Non-pigmented ciliary epithelial cell (primary cell): ENCODE results near the gene PLPPR4.
"Not testable (repeated sequence)": the region's sequence is repeated elsewhere in the genome, so short reads cannot be mapped to it uniquely, and the experiment has no call there.

Source experiments
- DNase-seq: peaks from one replicate; pipeline ENCODE4 v3.0.0-alpha.2; 2010; ENCODE audit warnings: low read depth

PLPPR4 gene, protein sequence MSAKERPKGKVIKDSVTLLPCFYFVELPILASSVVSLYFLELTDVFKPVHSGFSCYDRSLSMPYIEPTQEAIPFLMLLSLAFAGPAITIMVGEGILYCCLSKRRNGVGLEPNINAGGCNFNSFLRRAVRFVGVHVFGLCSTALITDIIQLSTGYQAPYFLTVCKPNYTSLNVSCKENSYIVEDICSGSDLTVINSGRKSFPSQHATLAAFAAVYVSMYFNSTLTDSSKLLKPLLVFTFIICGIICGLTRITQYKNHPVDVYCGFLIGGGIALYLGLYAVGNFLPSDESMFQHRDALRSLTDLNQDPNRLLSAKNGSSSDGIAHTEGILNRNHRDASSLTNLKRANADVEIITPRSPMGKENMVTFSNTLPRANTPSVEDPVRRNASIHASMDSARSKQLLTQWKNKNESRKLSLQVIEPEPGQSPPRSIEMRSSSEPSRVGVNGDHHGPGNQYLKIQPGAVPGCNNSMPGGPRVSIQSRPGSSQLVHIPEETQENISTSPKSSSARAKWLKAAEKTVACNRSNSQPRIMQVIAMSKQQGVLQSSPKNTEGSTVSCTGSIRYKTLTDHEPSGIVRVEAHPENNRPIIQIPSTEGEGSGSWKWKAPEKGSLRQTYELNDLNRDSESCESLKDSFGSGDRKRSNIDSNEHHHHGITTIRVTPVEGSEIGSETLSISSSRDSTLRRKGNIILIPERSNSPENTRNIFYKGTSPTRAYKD

DNA sequence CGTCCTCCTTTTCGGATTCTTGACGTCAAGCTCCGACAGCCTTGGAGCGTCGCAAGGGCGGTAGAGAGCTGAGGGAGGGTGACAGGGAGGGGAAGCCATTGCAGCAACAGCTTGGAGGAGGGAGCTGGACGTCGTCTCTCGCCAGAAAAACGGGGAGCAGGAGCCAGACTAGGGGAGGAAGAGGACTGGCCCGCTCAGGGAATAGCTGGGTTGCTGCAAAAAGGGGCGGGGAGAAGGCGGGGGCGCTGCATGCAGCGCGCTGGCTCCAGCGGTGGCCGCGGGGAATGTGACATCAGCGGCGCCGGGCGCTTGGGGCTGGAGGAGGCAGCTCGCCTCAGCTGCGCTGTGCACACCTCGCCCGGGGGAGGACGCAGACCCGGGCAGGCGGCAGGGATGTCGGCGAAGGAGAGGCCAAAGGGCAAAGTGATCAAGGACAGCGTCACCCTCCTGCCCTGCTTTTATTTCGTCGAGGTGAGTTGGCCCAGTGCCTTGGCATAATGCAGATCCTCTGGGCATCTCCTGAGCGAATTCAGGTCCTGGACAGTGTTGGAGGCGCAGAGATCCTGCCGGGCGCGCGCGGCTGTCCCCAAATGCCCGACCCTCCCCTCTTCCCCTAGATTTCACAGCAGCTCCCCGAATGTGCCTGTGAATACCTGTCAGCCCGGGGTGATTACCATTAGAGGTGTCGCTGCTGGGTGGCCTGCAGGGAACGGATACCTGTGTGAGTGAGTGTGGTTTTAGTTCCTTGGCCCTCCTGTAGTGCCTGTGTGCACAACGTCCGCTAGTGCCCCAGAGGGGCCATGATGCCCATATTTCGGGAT is at the start of gene PLPPR4:
Gene PLPPR4, plus strand, starts transcription at position 292 of the 821 bp plus-strand sequence. Its CDS starts 102 bp downstream, at position 394.
- DNase-seq = peak; percentile 1

DNA sequence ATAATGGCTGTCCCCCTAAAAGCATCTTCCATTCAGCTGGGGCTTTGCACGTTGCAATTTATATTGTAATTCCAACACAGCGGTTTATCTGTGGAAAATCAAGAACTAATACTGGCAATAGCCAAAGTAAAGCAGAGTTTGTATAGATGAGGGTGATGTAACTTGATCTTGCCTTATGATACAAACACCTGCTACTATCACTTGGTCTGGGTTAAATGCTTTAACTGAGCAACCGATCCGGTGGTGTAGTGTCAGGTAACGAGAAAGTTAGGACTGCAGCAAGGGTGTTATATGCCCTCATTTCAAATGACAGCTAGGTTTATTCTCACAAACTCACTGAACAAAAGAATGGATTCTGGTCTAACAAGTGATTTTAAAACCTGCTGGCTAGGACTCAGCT is 47.3 kb upstream of the PLPPR4 start:
- no peak for DNase-seq

- DNase-seq = no peak
Observed at GRCh38 chr1:99217599-99217998, 46.7 kb upstream of the PLPPR4 start.

DNA sequence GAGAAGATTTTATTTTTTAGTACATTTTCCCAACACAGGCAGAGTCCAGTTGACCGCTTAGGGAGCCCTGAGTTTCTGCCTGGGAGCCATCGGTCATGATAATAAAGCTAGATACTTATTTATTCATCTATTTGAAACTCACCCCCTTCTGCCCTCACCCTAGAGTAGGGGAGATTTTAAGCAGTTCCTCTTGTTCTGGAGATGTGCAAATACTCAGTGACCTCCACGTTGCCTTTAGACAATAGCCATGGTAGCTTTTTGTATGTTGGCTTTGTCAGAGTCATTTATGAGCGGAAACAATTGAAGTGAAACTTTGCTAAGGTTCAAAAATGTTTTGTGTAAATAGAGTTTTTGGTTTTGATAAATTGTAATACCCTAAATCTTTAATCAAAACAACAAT is 45.7 kb upstream of the PLPPR4 start:
- no peak for DNase-seq

DNA sequence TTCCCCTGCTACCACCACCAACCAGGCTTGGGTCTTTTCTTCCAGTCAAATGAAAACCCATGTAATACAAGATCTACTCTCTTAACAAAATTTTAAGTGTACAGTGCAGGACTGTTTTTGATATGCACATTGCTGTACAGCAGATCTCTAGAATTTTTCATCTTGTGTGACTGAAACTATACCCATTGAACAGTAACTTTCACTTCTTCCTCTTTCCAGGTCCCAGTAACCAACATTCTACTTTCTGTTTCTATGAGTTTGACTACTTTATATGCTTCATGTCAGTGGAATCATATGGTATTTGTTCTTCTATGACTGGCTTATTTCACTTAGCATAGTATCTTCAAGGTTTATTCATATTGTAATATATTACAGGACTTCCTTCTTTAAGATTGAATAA is 45.3 kb upstream of the PLPPR4 start:
- no peak for DNase-seq

DNA sequence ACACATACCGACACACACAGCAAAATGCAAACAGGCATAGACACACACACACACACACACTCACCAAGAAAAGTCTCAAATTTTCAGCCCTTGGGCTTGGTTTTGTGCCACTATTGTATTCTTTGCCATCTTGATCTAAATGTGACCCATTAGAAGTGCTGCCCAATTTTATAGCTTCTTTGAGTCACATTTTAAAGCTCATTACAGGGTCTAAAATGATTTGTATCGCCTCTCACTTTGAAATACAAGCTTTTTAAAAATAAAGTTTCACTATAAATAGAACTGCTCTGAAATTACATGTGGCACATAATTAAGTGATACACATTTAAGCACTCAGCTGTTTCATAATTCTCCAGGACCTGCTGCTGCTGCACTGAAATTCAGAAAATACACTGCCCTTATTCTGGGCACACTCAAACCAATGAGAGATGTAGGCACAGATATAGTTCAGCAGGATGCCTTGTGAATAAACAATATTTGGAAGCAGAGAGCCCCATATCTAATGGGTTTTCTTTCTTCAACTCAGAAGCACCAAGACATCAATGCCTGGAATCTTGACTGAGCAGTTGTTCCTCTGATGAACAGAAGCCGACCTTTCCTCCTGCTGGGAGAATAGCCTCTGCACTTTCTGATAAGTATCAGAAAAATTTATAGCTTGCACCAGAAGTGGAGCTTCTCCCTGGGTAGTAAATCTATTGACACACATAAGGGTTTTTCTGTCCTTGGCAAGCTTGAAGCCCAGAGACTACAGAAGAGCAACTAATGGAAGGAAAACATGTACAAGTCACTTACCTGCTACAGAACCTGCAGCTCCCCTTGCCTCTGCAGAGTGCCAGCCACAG is 37.0 kb upstream of the PLPPR4 start:
- no peak for DNase-seq

- no peak for DNase-seq
Observed at GRCh38 chr1:99228153-99228552, 36.1 kb upstream of the PLPPR4 start.

GRCh38 chr1:99229122-99229521 is 35.2 kb upstream of the PLPPR4 start:
- DNase-seq = no peak

DNA sequence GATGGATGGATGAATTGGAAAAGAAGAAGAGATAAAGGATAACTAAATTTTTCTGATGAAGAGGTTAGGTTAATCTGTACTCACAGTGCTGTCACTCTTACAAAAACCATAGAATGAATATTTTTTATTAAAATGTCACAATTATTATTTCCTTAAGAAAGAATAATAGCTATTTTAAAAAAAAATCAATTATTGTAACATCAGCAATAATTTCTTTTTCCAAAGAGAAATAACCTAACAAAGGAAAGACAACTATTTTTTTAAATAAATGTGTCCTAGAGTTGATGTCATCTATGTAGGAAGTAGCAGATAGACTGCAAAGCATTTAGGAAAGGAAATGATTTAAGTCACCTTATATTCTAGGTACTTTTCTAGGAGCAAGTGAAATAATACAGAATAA is 33.6 kb upstream of the PLPPR4 start:
- DNase-seq = no peak

DNA sequence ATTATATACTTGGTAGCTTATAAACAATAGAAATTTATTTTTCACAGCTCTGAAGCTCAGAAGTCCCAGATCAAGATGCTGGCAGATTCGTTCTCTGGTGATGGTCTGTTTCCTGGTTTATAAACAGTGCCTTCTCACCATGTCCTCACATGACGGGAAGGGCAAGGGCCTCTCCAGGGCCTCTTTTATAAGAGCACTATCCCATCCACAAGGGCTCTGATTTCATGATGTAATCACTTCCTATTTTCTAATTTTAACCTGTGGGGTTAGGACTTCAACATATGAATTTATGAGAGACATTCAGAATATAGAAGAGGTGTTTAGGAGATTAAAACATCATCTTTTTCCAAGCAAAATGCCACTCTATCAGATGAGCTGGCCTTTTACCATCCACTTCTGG is 32.1 kb upstream of the PLPPR4 start:
- DNase-seq = no peak

DNA sequence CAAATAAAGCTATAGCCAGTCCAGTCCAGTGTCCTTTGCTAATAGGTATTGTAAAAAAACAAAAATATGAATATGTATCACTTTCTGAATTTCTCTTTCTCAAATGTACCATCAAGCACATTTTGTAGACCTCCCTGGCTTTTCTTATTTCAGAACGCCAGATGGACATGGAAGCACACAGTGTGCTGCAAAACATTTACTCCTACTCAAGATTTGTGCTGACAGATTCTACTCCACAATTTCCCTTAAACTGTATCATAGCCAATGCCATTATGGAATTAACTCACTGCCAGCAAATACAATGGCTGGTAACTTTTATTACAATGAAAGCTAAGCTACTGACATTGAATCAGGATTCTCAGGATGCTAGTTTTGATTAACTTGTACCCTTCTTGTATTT is 30.8 kb upstream of the PLPPR4 start:
- no peak for DNase-seq

DNA sequence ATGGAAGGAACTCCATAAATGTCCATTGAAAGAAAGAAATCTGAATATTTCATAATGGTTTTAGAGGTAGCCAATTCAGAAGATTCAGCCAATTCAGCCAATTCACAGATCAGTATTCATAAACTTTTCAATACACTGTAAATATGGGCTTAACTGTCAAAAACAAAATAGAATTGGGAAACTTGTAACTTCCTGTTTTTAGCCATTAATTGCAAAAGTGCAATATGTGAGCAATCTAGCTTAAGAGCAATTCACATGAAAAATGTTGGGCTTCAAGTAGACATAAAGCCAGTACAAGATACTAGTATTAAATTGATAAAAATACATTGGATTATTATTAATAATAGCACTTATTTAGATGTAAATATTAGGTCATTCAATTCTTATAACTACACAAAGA is 27.5 kb upstream of the PLPPR4 start:
- DNase-seq = no peak

GRCh38 chr1:99239690-99240089 is 24.6 kb upstream of the PLPPR4 start:
- no peak for DNase-seq

DNA sequence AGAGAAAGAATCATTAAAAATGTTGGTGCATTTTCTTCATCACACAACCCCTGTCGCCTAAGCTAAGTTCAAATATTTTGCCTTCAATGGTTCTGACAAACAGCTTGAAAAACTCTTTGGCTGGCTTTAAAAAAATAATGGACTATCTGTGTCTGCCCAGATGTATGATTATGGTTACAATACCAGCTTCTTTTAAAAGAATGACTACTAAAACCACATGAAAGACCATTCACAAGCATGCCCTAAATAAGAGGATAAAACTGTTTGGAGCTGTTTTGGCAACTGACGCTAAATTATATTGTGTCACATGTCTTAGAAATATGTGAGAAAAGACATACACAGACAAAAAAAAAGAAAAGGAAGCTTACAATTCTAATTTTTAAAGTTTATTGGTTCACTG is 23.7 kb upstream of the PLPPR4 start:
- DNase-seq = no peak

DNA sequence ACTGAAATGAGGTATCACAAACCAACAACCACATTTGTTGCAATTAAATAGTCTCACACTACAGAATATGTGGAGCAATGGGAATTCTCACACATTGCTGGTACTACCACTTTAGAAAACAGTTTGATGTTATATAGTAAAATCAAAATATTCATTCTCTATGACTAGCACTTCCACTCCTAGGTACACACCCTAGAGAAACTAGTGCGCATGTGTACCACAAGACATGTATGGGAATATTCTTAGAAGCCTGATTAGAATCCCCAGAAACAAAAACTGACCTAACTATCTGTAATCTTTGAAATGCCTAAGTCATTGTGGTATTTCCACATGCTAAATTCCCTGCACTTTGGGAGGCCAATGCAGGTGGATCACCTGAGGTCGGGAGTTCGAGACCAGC is 18.1 kb upstream of the PLPPR4 start:
- no peak for DNase-seq

GRCh38 chr1:99247199-99247598 is 17.1 kb upstream of the PLPPR4 start:
- no peak for DNase-seq

GRCh38 chr1:99250728-99251127 is 13.6 kb upstream of the PLPPR4 start:
- no peak for DNase-seq

- no peak for DNase-seq
Observed at GRCh38 chr1:99251308-99251707, 13.0 kb upstream of the PLPPR4 start.

- DNase-seq = no peak
Observed at GRCh38 chr1:99252630-99253029, 11.7 kb upstream of the PLPPR4 start.

GRCh38 chr1:99260402-99260801 is 3.9 kb upstream of the PLPPR4 start:
- not testable (repeated sequence) for DNase-seq

DNA sequence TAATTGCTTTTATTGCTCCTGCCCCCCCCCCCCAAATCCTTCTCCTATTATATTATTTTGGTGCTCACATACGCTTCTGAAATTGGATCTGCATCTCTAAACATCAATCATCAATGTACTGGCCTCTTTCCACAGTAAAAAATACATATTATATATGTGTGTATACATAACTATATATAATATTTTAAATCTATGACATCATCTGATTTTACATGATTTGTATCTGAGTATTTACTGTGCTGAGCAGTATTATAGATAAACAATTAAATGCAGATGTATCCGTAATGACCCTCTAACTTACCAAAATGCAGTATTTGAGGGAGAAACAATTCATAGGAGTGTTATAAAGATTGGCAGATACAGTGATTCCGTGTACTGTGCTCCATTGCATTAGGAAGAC is 832 bp downstream of the PLPPR4 start:
- no peak for DNase-seq

GRCh38 chr1:99266726-99267125 is 2.4 kb downstream of the PLPPR4 start:
- peak; percentile 57 for DNase-seq
